WERI-Rb-1 (cell line): ENCODE data around the gene UGT1A8.

Experiments
- DNase-seq: peaks from one replicate; pipeline ENCODE4 v3.0.0-alpha.2; 2020
- H3K27ac ChIP-seq: fragments of 250-450 bp; sonication (Bioruptor Pico); 2 replicates; pipeline ENCODE4 v1.5.1; 2020; ENCODE audit warnings: mild to moderate bottlenecking, moderate library complexity
- H3K27me3 ChIP-seq: fragments of 250-450 bp; sonication (Bioruptor Pico); 2 replicates; pipeline ENCODE4 v1.5.1; 2021; ENCODE audit warnings: mild to moderate bottlenecking, low read depth, moderate library complexity; ENCODE audit not compliant: insufficient read depth, severe bottlenecking
- H3K36me3 ChIP-seq: fragments of 250-450 bp; sonication (Bioruptor Pico); 2 replicates; pipeline ENCODE4 v1.5.1; 2020; ENCODE audit warnings: mild to moderate bottlenecking, moderate library complexity
- H3K4me3 ChIP-seq: 2 replicates; pipeline ENCODE4 v1.5.1; 2011; ENCODE audit warnings: low read depth, mild to moderate bottlenecking, control low read depth, low read length
- H3K9me3 ChIP-seq: fragments of 250-450 bp; sonication (Bioruptor Pico); 2 replicates; pipeline ENCODE4 v1.5.1; 2021; ENCODE audit warnings: mild to moderate bottlenecking, moderate library complexity; ENCODE audit not compliant: severe bottlenecking
- TF ChIP-seq, protein P1 (sequence below): IDR thresholded peaks from 2 replicates; pipeline ENCODE4 v1.5.1; 2011; ENCODE audit warnings: low read depth, mild to moderate bottlenecking, control low read depth, inconsistent platforms, low read length

The UGT1A8 gene

GRCh38 chr2:233691443-233692433 is 74.3 kb downstream of the UGT1A8 start:
- Histone ChIP-seq H3K27ac (no peak overlapping the region), H3K27me3 (no peaks in the 10 kb centered on the region), H3K9me3 (no peaks in the 10 kb centered on the region), H3K36me3 (no peaks in the 10 kb centered on the region), H3K4me3 (no peak overlapping the region)
- no peak for DNase-seq
- TF ChIP-seq, protein P1, sequence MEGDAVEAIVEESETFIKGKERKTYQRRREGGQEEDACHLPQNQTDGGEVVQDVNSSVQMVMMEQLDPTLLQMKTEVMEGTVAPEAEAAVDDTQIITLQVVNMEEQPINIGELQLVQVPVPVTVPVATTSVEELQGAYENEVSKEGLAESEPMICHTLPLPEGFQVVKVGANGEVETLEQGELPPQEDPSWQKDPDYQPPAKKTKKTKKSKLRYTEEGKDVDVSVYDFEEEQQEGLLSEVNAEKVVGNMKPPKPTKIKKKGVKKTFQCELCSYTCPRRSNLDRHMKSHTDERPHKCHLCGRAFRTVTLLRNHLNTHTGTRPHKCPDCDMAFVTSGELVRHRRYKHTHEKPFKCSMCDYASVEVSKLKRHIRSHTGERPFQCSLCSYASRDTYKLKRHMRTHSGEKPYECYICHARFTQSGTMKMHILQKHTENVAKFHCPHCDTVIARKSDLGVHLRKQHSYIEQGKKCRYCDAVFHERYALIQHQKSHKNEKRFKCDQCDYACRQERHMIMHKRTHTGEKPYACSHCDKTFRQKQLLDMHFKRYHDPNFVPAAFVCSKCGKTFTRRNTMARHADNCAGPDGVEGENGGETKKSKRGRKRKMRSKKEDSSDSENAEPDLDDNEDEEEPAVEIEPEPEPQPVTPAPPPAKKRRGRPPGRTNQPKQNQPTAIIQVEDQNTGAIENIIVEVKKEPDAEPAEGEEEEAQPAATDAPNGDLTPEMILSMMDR, result no peak

- H3K4me3 ChIP-seq, result no peak within 1 kb of the TSS
- no peaks in the 10 kb centered on the region for H3K9me3 ChIP-seq
- H3K36me3 ChIP-seq, result no peaks in the 10 kb centered on the region
These were observed 75.2 kb downstream of the UGT1A8 start, which contains the start of gene UGT1A6 for GRCh38 chr2:233692648-233693047. Gene UGT1A6 (plus strand): TSS chr2:233692890. CDS start chr2:233693005, 115 bp downstream.

GRCh38 chr2:233693963-233694362 is 76.5 kb downstream of the UGT1A8 start:
- no peaks in the 10 kb centered on the region for H3K36me3 ChIP-seq
- DNase-seq, result no peak
- H3K9me3 ChIP-seq, result no peaks in the 10 kb centered on the region
- no peak overlapping the region for H3K27ac ChIP-seq
- no peaks in the 10 kb centered on the region for H3K27me3 ChIP-seq
- H3K4me3 ChIP-seq, result no peak overlapping the region
- TF ChIP-seq, protein P1, result no peak

More at GRCh38 chr2:233692648-233693047, 75.2 kb downstream of the UGT1A8 start, which contains the start of gene UGT1A6:
- Histone ChIP-seq H3K27ac (no peak within 1 kb of the TSS), H3K27me3 (no peaks in the 10 kb centered on the region)
- no peak for DNase-seq
- TF ChIP-seq, protein P1, result no peak

DNA sequence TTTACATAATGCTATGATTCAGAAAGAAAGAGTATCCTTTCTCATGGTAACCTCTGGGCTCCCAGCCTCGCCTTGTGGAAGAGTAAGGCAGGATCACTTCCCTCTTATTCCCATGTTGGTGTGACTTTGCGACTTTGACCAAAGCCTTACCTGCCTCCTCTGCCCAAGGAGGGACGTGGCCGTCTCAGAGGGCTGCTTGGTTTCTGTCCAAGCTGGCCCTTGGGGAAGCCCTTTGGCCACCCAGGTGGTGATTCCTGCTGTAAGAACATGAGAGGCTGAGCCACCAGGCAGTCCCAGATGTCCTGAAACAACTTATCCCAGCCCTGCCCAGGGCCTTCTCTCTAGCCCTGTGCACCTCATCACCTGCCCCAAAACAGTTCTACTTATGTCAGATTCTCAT is 81.3 kb downstream of the UGT1A8 start:
- TF ChIP-seq, protein P1, result no peak
- Histone ChIP-seq H3K27ac (no peak overlapping the region), H3K27me3 (no peaks in the 10 kb centered on the region), H3K4me3 (no peak overlapping the region), H3K9me3 (peaks cover 2% of the 10 kb centered on the region), H3K36me3 (no peaks in the 10 kb centered on the region)
- DNase-seq, result no peak

DNA sequence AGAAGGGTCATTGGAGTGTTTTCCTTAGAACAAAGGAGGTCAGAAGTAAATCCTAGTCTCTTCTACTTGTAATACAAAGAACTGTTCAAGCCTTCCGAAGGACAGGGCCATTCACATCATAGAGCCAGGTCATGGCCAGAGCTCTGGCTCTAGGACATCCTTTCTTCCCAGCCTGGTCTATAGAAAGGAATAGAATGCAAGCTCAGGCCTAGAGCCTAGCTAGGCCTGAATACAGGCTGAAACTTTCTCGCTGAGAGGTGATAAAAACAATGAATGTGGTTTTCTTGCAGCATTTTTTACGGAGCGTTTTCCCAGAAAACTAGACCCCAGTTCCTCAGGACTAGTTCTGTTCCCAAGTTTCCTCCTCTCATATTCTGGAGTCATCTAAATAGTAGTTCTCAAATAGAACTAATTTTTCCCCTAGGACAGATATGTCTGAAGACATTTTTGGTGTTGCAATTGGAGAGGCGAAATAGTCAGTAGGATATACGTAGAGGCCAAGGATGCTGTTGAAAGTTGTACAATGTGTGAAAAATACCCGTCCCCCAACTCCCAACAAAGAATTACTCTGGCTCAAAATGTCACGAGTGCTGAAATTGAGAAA is 82.1 kb downstream of the UGT1A8 start:
- TF ChIP-seq, protein P1, result no peak
- Histone ChIP-seq H3K27me3 (no peaks in the 10 kb centered on the region), H3K36me3 (no peaks in the 10 kb centered on the region), H3K4me3 (no peak overlapping the region), H3K9me3 (peaks cover 2% of the 10 kb centered on the region), H3K27ac (no peak overlapping the region)
- no peak for DNase-seq
